Activated CD4-positive, alpha-beta T cell treated with anti-CD3 and anti-CD28 coated beads, Interleukin-2, amount 10 ng/mL, durations not matched to agents 7 days and 5 days (primary cell): ENCODE measurements around the gene MYO1B. TPM values are rescaled to one million over a fixed set of nuclear protein-coding genes. Genes with fewer than 3 reads are reported as not detected.

Source experiments
- CTCF ChIA-PET: fragments of 350-600 bp; sonication (Branson Sonifier 250); formaldehyde crosslinking; loops from one replicate; lab custom pipeline; 2021; ENCODE audit warnings: antibody characterized with exemption; lab: Charles Lee
- POLR2A ChIA-PET: fragments of 350-600 bp; sonication (Branson Sonifier 250); formaldehyde crosslinking; loops from one replicate; lab custom pipeline; 2021; ENCODE audit warnings: antibody characterized with exemption; lab: Charles Lee
- DNase-seq: peaks from one replicate; pipeline ENCODE4 v3.0.0-alpha.2; 2020
- H3K27ac Mint-ChIP-seq: one replicate; pipeline ENCODE4 v1.8.0; 2021; ENCODE audit warnings: mild to moderate bottlenecking, moderate library complexity, mixed read lengths
- H3K27me3 Mint-ChIP-seq: one replicate; pipeline ENCODE4 v1.8.0; 2021; ENCODE audit warnings: mixed read lengths
- H3K36me3 Mint-ChIP-seq: one replicate; pipeline ENCODE4 v1.8.0; 2021; ENCODE audit warnings: low read depth, mixed read lengths
- H3K4me1 Mint-ChIP-seq: one replicate; pipeline ENCODE4 v1.8.0; 2021; ENCODE audit warnings: mixed read lengths
- H3K4me3 Mint-ChIP-seq: one replicate; pipeline ENCODE4 v1.8.0; 2021; ENCODE audit warnings: mild to moderate bottlenecking, moderate library complexity, mixed read lengths
- H3K9me3 Mint-ChIP-seq: one replicate; pipeline ENCODE4 v1.8.0; 2021; ENCODE audit warnings: mixed read lengths
- total RNA-seq, 2 experiments: library from RNA; stranded (reverse); gene quantifications; one replicate each; pipeline ENCODE4 v1.2.3, GENCODE V29; 2021

Gene MYO1B
- total RNA-seq, 2 experiments from 2014 or later: 0.74 to 0.98 TPM

- POLR2A ChIA-PET: no interaction called here
- no peaks in the 10 kb centered on the region for H3K4me1 Mint-ChIP-seq
- no peaks in the 10 kb centered on the region for H3K36me3 Mint-ChIP-seq
- no peaks in the 10 kb centered on the region for H3K9me3 Mint-ChIP-seq
- H3K4me3 Mint-ChIP-seq: no peak overlapping the region
- H3K27ac Mint-ChIP-seq: no peak overlapping the region
- no peaks in the 10 kb centered on the region for H3K27me3 Mint-ChIP-seq
- CTCF ChIA-PET: interaction anchor here (1.5 kb wide), 1 partner anchor 263 kb away, joined by 4 read pairs; no protein-coding TSS in a partner anchor
- DNase-seq: no peak
Observed at GRCh38 chr2:191266201-191266600, 21.0 kb downstream of the MYO1B start.

GRCh38 chr2:191268596-191268995, 23.4 kb downstream of the MYO1B start:
- no peaks in the 10 kb centered on the region for H3K27me3 Mint-ChIP-seq
- H3K4me1 Mint-ChIP-seq: no peaks in the 10 kb centered on the region
- no peak for DNase-seq
- H3K27ac Mint-ChIP-seq: no peak overlapping the region
- H3K36me3 Mint-ChIP-seq: no peaks in the 10 kb centered on the region
- ChIA-PET POLR2A (no interaction called here), CTCF (no interaction called here)
- H3K4me3 Mint-ChIP-seq: no peak overlapping the region
- H3K9me3 Mint-ChIP-seq: no peaks in the 10 kb centered on the region

GRCh38 chr2:191270306-191271161, 25.3 kb downstream of the MYO1B start:
- ChIA-PET CTCF (interaction anchor here (1.4 kb wide), 1 partner anchor 25 kb away, joined by 3 read pairs; no protein-coding TSS in a partner anchor), POLR2A (no interaction called here)
- no peak for DNase-seq
- Mint-ChIP-seq H3K27me3 (no peaks in the 10 kb centered on the region), H3K4me1 (no peaks in the 10 kb centered on the region), H3K36me3 (no peaks in the 10 kb centered on the region), H3K9me3 (no peaks in the 10 kb centered on the region), H3K4me3 (no peak overlapping the region), H3K27ac (no peak overlapping the region)

- DNase-seq: no peak
- POLR2A ChIA-PET: no interaction called here
- CTCF ChIA-PET: interaction anchor here (0.6 kb wide), 2 partner anchors 32 to 209 kb away, joined by 3 to 4 read pairs; no protein-coding TSS in a partner anchor
- Mint-ChIP-seq H3K9me3 (no peaks in the 10 kb centered on the region), H3K27me3 (peaks cover 2% of the 10 kb centered on the region), H3K4me3 (no peak overlapping the region), H3K4me1 (no peaks in the 10 kb centered on the region), H3K27ac (no peak overlapping the region), H3K36me3 (no peaks in the 10 kb centered on the region)
Observed at GRCh38 chr2:191272064-191272463, 26.9 kb downstream of the MYO1B start.

- H3K9me3 Mint-ChIP-seq: no peaks in the 10 kb centered on the region
- H3K27me3 Mint-ChIP-seq: peaks cover 2% of the 10 kb centered on the region
- H3K36me3 Mint-ChIP-seq: no peaks in the 10 kb centered on the region
- no peak for DNase-seq
- ChIA-PET POLR2A (no interaction called here), CTCF (no interaction called here)
- H3K4me3 Mint-ChIP-seq: no peak overlapping the region
- H3K27ac Mint-ChIP-seq: no peak overlapping the region
- H3K4me1 Mint-ChIP-seq: no peaks in the 10 kb centered on the region
Observed at GRCh38 chr2:191274413-191274815, 29.2 kb downstream of the MYO1B start.

- Mint-ChIP-seq H3K27ac (no peak overlapping the region), H3K27me3 (peaks cover 2% of the 10 kb centered on the region), H3K36me3 (no peaks in the 10 kb centered on the region), H3K4me1 (no peaks in the 10 kb centered on the region), H3K4me3 (no peak overlapping the region), H3K9me3 (no peaks in the 10 kb centered on the region)
- ChIA-PET POLR2A (no interaction called here), CTCF (interaction anchor here (0.6 to 1.1 kb wide), 3 partner anchors 11 to 234 kb away, joined by 3 to 4 read pairs (median 4); no protein-coding TSS in a partner anchor)
- DNase-seq: no peak
Observed at GRCh38 chr2:191276792-191277465, 31.7 kb downstream of the MYO1B start.

- Mint-ChIP-seq H3K4me3 (no peak overlapping the region), H3K36me3 (no peaks in the 10 kb centered on the region), H3K9me3 (no peaks in the 10 kb centered on the region), H3K27me3 (peaks cover 2% of the 10 kb centered on the region), H3K27ac (no peak overlapping the region), H3K4me1 (no peaks in the 10 kb centered on the region)
- ChIA-PET CTCF (interaction anchor here (1.2 to 1.6 kb wide), 2 partner anchors 29 to 116 kb away, joined by 3 to 7 read pairs; no protein-coding TSS in a partner anchor), POLR2A (no interaction called here)
- DNase-seq: no peak
Observed at GRCh38 chr2:191280290-191280689, 35.1 kb downstream of the MYO1B start.

GRCh38 chr2:191280834-191281756, 35.9 kb downstream of the MYO1B start:
- no peaks in the 10 kb centered on the region for H3K9me3 Mint-ChIP-seq
- ChIA-PET POLR2A (no interaction called here), CTCF (no interaction called here)
- no peak for DNase-seq
- no peaks in the 10 kb centered on the region for H3K4me1 Mint-ChIP-seq
- H3K27ac Mint-ChIP-seq: no peak overlapping the region
- no peaks in the 10 kb centered on the region for H3K36me3 Mint-ChIP-seq
- H3K27me3 Mint-ChIP-seq: peaks cover 2% of the 10 kb centered on the region
- no peak overlapping the region for H3K4me3 Mint-ChIP-seq

- Mint-ChIP-seq H3K27me3 (no peaks in the 10 kb centered on the region), H3K4me3 (no peak overlapping the region), H3K4me1 (no peaks in the 10 kb centered on the region), H3K36me3 (no peaks in the 10 kb centered on the region), H3K27ac (no peak overlapping the region), H3K9me3 (no peaks in the 10 kb centered on the region)
- no peak for DNase-seq
- ChIA-PET CTCF (interaction anchor here (0.6 kb wide), 1 partner anchor 55 kb away, joined by 3 read pairs; no protein-coding TSS in a partner anchor), POLR2A (no interaction called here)
Observed at GRCh38 chr2:191285252-191285651, 40.0 kb downstream of the MYO1B start.

- H3K4me3 Mint-ChIP-seq: no peak overlapping the region
- no peak overlapping the region for H3K27ac Mint-ChIP-seq
- no peaks in the 10 kb centered on the region for H3K4me1 Mint-ChIP-seq
- no peaks in the 10 kb centered on the region for H3K36me3 Mint-ChIP-seq
- CTCF ChIA-PET: interaction anchor here (0.7 to 0.8 kb wide), 2 partner anchors 11 to 217 kb away, joined by 3 to 4 read pairs; no protein-coding TSS in a partner anchor
- DNase-seq: no peak
- H3K9me3 Mint-ChIP-seq: no peaks in the 10 kb centered on the region
- POLR2A ChIA-PET: no interaction called here
- H3K27me3 Mint-ChIP-seq: no peaks in the 10 kb centered on the region
Observed at GRCh38 chr2:191287820-191288219, 42.6 kb downstream of the MYO1B start.

- Mint-ChIP-seq H3K27me3 (no peaks in the 10 kb centered on the region), H3K4me3 (no peak overlapping the region), H3K27ac (no peak overlapping the region), H3K9me3 (no peaks in the 10 kb centered on the region), H3K4me1 (no peaks in the 10 kb centered on the region), H3K36me3 (no peaks in the 10 kb centered on the region)
- CTCF ChIA-PET: no interaction called here
- no peak for DNase-seq
- POLR2A ChIA-PET: no interaction called here
Observed at GRCh38 chr2:191289049-191289448, 43.8 kb downstream of the MYO1B start.

GRCh38 chr2:191291471-191291870, 46.3 kb downstream of the MYO1B start:
- DNase-seq: no peak
- Mint-ChIP-seq H3K27me3 (peaks cover 2% of the 10 kb centered on the region), H3K4me3 (no peak overlapping the region), H3K27ac (no peak overlapping the region), H3K36me3 (no peaks in the 10 kb centered on the region), H3K9me3 (no peaks in the 10 kb centered on the region), H3K4me1 (no peaks in the 10 kb centered on the region)
- POLR2A ChIA-PET: no interaction called here
- CTCF ChIA-PET: interaction anchor here (0.9 kb wide), 1 partner anchor 12 kb away, joined by 3 read pairs; no protein-coding TSS in a partner anchor
